ENCODE results near the gene IZUMO2.

GRCh38 chr19:50192463-50193211 lies 29.6 kb upstream of the IZUMO2 start:
- TF ChIP-seq KDM1A (IDR thresholded peaks at IDR 0.05; ENCODE audit: borderline replicate concordance), result no peak
- TF ChIP-seq RAD21 (IDR thresholded peaks at IDR 0.05; ENCODE audit: insufficient read depth, low read depth, low read length), result no peak
- no peak for TF ChIP-seq TBL1XR1 (IDR thresholded peaks at IDR 0.05; ENCODE audit: low read depth, low read length)
- no peak for TF ChIP-seq MEF2A (IDR thresholded peaks at IDR 0.05; ENCODE audit: insufficient read depth, low read depth, low read length)
- TF ChIP-seq PAX8 (IDR thresholded peaks at IDR 0.05), result no peak
- no peak for TF ChIP-seq CTCF (IDR thresholded peaks at IDR 0.05 in 2 of 3, conservative IDR thresholded peaks at IDR 0.05 in 1 of 3; ENCODE audit: control insufficient read depth in 2 of 3, extremely low read depth in 1 of 3, insufficient read depth in 1 of 3, low read depth in 3 of 3, low read length in 3 of 3)
- TF ChIP-seq RFX5 (IDR thresholded peaks at IDR 0.05; ENCODE audit: low read depth, low read length), result no peak
- TF ChIP-seq SMC3 (IDR thresholded peaks at IDR 0.05; ENCODE audit: borderline replicate concordance, low read length), result no peak
- TF ChIP-seq SPI1 (IDR thresholded peaks at IDR 0.05; ENCODE audit: borderline replicate concordance, insufficient read depth, low read depth, low read length), result no peak
- TF ChIP-seq CBX5 (IDR thresholded peaks at IDR 0.05; ENCODE audit: low read depth), result no peak
- no peak for TF ChIP-seq EZH2 (IDR thresholded peaks at IDR 0.05; ENCODE audit: borderline replicate concordance, control insufficient read depth, low read depth, low read length)
- peak; percentile 64; the same call in 1 of the 2 replicates for TF ChIP-seq REST (IDR thresholded peaks at IDR 0.05; ENCODE audit: low read depth, low read length)

Data from GM12878 (cell line).